AG04450 (cell line): Measurements from ENCODE around the gene DOK4. TPM values are rescaled to one million over a fixed set of nuclear protein-coding genes. Genes with fewer than 3 reads are reported as not detected.
A peak's percentile ranks its signal among the peaks of the same experiment; 100 is the strongest.

Experiments
- CTCF ChIA-PET: fragments of 300-600, 350-600 bp; formaldehyde crosslinking; extraction: SDS; loops from one replicate; lab custom pipeline; 2022; ENCODE audit warnings: antibody characterized with exemption, inconsistent platforms; lab: Charles Lee
- POLR2A ChIA-PET: fragments of 350-600 bp; formaldehyde crosslinking; extraction: SDS; loops from one replicate; lab custom pipeline; 2021; ENCODE audit warnings: antibody characterized with exemption, inconsistent platforms; lab: Yijun Ruan, JAX
- DNase-seq: peaks from one replicate; pipeline ENCODE4 v3.0.0-alpha.2; 2011; ENCODE audit warnings: low read depth, low spot score
- H3K27ac ChIP-seq: one replicate; pipeline ENCODE4 v1.5.1; 2012; ENCODE audit warnings: low read depth, low read length, control low read depth
- H3K27me3 ChIP-seq: one replicate; pipeline ENCODE4 v1.6.0; 2012; ENCODE audit warnings: low read length; ENCODE audit not compliant: control insufficient read depth, insufficient read depth
- H3K4me3 ChIP-seq: 2 replicates; pipeline ENCODE4 v1.5.1; 2011; ENCODE audit warnings: mild to moderate bottlenecking, low read depth, low read length, control low read depth
- H3K9me3 ChIP-seq: 2 replicates; pipeline ENCODE4 v1.5.1; 2012; ENCODE audit warnings: low read length; ENCODE audit not compliant: control insufficient read depth, insufficient read depth
- polyA plus RNA-seq: library from polyadenylated mRNA; depleted of rRNA; stranded (reverse); fragments of >200 nt; gene quantifications from 2 replicates; pipeline ENCODE4 v1.2.3, GENCODE V29; 2011
- TF ChIP-seq, protein P1 (sequence below): IDR thresholded peaks from 2 replicates; pipeline ENCODE4 v1.5.1; 2011; ENCODE audit warnings: low read depth, low read length, control low read depth, inconsistent platforms

Gene DOK4
- polyA plus RNA-seq, 1 experiment, result 12.5 TPM

DNA sequence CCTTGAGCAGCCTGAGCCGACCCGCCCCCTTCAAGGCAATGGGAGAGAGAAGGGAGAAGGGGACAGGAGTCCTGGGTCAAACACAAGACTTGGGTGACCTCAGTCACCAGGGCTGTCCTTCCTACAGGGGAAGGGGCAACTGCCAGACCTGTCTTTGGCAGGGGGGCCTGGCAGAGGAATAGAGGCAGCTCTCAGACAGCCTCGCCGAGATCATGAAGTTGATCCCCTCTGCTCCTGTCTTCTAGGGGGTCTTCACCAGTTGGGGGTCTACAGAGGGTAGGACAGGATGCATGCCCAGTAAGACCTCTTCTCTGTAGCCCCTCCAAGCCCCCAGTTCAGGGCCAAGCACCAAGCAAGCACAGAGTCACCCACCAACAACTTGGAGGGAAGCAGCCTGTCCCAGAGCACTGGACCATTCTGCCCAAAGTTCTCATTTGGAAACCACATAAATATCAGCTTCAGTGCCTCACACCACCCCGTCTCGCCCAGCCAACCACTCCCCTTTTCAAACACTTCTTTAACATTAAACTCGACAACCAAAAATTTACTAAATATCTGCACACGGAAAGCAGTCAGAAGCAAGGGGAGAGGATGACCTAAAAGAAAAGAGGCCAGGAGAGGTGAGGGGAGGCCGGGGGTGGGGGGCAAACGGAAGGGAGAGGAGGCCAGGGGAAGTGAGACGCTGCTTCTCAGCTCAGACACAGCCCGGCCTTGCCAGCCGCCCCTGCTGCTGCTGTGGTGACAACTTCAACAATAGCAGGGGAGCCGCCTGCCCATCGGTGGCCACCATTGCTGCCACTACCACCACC, 7.7 kb downstream of the DOK4 start:
- POLR2A ChIA-PET, result no interaction called here
- Histone ChIP-seq H3K27ac (no peak overlapping the region), H3K4me3 (peak overlapping the region; percentile 63), H3K27me3 (no peaks in the 10 kb centered on the region), H3K9me3 (no peaks in the 10 kb centered on the region; the same call in 1 of the 2 replicates)
- DNase-seq, result no peak
- CTCF ChIA-PET, result interaction anchor here (1.8 kb wide), 1 partner anchor 16 kb away, joined by 9 read pairs; the partner anchor contains the start of gene POLR2C
- TF ChIP-seq, protein P1, sequence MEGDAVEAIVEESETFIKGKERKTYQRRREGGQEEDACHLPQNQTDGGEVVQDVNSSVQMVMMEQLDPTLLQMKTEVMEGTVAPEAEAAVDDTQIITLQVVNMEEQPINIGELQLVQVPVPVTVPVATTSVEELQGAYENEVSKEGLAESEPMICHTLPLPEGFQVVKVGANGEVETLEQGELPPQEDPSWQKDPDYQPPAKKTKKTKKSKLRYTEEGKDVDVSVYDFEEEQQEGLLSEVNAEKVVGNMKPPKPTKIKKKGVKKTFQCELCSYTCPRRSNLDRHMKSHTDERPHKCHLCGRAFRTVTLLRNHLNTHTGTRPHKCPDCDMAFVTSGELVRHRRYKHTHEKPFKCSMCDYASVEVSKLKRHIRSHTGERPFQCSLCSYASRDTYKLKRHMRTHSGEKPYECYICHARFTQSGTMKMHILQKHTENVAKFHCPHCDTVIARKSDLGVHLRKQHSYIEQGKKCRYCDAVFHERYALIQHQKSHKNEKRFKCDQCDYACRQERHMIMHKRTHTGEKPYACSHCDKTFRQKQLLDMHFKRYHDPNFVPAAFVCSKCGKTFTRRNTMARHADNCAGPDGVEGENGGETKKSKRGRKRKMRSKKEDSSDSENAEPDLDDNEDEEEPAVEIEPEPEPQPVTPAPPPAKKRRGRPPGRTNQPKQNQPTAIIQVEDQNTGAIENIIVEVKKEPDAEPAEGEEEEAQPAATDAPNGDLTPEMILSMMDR, result no peak

DNA sequence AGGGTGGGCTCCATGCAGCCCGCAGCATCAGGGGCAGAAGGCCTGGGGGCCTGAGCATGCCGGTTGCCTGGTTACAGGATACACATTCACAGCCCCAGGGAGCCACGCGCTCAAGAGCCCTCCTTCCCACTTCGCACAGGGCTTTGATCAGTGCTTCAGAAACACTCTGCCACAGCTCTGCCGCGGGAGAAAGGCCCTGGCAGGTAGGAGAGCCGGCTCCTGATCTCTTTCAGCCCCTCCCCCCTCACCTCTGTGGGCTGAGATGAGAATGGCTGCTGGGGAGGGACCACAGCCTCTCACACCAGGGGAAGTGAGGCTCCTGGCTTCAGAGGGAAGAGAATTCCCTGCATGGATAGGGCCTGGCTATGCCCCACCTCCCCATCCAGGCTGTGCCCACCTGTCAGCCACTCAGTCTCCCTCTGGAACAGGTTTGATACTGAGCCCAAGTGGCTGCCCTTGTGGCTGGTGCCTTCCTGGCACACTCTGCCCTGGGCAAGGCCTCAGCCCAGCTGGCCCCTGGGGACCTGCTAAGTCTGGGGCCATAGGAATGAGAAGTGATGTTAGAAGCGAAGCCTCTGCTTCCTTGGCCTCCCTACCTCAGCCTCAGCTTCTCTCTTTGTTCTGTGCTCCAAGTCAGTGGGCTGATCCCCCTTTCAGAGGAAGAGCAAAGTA, 8.6 kb downstream of the DOK4 start:
- CTCF ChIA-PET, result interaction anchor here (0.6 to 0.8 kb wide), 2 partner anchors 15 to 610 kb away, joined by 3 to 4 read pairs; no protein-coding TSS in a partner anchor
- H3K9me3 ChIP-seq, result no peaks in the 10 kb centered on the region; the same call in 1 of the 2 replicates
- H3K27ac ChIP-seq, result peak overlapping the region; percentile 11
- H3K4me3 ChIP-seq, result no peak overlapping the region
- POLR2A ChIA-PET, result no interaction called here
- no peaks in the 10 kb centered on the region for H3K27me3 ChIP-seq
- no peak for DNase-seq
- TF ChIP-seq, protein P1, result no peak

DNA sequence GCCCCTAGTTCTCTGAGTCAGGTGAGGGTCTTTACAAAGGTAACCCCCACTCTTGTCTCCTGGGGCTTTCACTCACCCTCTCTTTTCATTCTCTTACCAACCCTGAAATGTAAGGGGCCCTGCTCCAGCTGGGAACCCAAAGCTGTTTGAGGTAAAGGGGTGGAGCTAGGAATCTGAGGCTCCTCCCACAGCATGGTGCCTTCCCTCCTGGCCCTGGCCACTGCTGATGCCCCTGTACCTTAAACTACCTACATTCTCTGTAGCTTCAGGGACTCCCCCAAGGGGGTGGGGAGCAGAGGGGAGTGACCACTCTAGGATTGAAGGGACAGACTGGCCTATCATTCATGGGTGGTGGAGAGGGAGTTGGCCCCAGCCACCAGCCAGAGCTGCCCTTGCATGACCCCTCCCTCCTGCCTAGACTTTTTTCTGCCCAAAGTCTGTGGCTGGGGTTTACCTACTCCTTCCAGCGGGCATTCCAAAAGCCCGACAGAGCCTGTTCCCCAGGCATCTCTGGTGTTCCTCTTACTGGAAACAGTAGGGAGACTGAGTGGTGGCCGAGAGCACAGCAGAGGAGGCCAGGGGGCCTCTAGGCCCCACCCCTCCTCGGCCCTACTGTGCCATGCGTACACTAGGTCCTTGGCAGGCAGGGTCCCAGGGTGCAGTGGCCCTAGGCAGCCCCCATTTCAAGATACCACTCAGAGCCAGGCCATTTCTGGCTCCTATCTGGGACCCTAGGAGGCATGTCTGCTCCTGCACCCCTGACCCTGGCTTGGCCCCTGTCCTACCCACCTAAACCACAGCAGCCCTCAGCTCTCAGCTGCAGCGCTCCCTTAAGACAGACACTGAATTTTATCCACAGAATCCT, 9.5 kb downstream of the DOK4 start:
- no peaks in the 10 kb centered on the region; the same call in 1 of the 2 replicates for H3K9me3 ChIP-seq
- ChIA-PET CTCF (interaction anchor here (1.1 kb wide), 1 partner anchor 44 kb away, joined by 3 read pairs; no protein-coding TSS in a partner anchor), POLR2A (no interaction called here)
- DNase-seq, result no peak
- H3K4me3 ChIP-seq, result no peak overlapping the region
- H3K27me3 ChIP-seq, result no peaks in the 10 kb centered on the region
- TF ChIP-seq, protein P1, result no peak
- no peak overlapping the region for H3K27ac ChIP-seq

DNA sequence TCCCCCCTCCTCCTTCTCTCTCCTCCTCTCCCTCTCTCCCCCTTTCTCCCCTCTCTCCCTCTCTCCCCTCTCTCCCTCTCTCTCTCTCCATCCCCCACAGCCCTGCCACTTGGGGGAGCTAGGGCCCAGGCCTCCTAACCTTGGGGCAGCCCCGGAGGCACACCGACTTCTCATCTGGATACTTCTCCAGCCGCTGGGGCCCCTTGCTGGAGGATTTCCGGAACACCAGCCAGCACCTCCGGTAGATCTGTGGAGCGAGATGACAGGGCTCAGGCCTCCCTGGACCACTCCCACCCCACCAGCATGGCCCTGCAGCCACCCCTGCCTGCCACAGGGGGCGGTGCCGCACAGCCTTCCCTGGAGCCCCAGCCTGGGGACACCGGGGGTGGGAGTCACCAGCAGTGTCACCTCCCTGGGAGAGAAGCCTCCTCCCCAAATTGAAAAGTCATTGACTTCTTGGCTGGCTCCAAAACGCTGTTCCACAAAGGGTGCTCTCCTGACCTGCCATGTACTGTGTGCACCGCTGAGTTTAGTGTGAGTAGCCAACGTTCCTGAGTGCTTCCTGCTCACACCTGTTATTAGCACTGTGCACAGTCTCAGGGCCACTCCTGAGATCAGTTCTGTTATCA, 10.5 kb downstream of the DOK4 start:
- no peak for DNase-seq
- no peak overlapping the region for H3K4me3 ChIP-seq
- no peak overlapping the region for H3K27ac ChIP-seq
- CTCF ChIA-PET, result interaction anchor here (0.6 to 1.1 kb wide), 3 partner anchors 19 to 223 kb away, joined by 3 to 6 read pairs (median 3); no protein-coding TSS in a partner anchor
- POLR2A ChIA-PET, result no interaction called here
- no peaks in the 10 kb centered on the region; the same call in 1 of the 2 replicates for H3K9me3 ChIP-seq
- no peaks in the 10 kb centered on the region for H3K27me3 ChIP-seq
- TF ChIP-seq, protein P1, result peak; percentile 59
